GM21390 (cell line): ENCODE data around the gene RARA.
"Not testable (repeated sequence)": the region's sequence is repeated elsewhere in the genome, so short reads cannot be mapped to it uniquely, and the experiment has no call there.

Source experiments
- ATAC-seq: cut with Tn5 transposase; IDR thresholded peaks from one replicate; pipeline ENCODE4 v1.9.1; 2021; ENCODE audit not compliant: unreplicated experiment

RARA gene

GRCh38 chr17:40372644-40373043 lies 63.7 kb downstream of the RARA start:
- not testable (repeated sequence) for ATAC-seq

GRCh38 chr17:40373324-40373723 lies 64.3 kb downstream of the RARA start:
- no peak for ATAC-seq

GRCh38 chr17:40373999-40374398 lies 65.0 kb downstream of the RARA start:
- ATAC-seq: no peak

- ATAC-seq: no peak
Observed at GRCh38 chr17:40374821-40375498, 66.0 kb downstream of the RARA start.

- not testable (repeated sequence) for ATAC-seq
Observed at GRCh38 chr17:40375786-40376185, 66.8 kb downstream of the RARA start.

GRCh38 chr17:40376541-40376940 lies 67.6 kb downstream of the RARA start:
- not testable (repeated sequence) for ATAC-seq

GRCh38 chr17:40377832-40378231 lies 68.9 kb downstream of the RARA start:
- ATAC-seq: no peak

- no peak for ATAC-seq
Observed at GRCh38 chr17:40378966-40379365, 70.0 kb downstream of the RARA start.

GRCh38 chr17:40382251-40382650 lies 73.3 kb downstream of the RARA start:
- no peak for ATAC-seq

GRCh38 chr17:40386555-40386954 lies 77.6 kb downstream of the RARA start:
- not testable (repeated sequence) for ATAC-seq

- no peak for ATAC-seq
Observed at GRCh38 chr17:40399185-40399584, 90.2 kb downstream of the RARA start.

- no peak for ATAC-seq
Observed at GRCh38 chr17:40402668-40403067, 93.7 kb downstream of the RARA start.

- ATAC-seq: no peak
Observed at GRCh38 chr17:40404003-40404402, 95.0 kb downstream of the RARA start.
